GM12878 (cell line): ENCODE results near the gene C8G.

Experiments used
- CHD1 ChIP-seq: IDR thresholded peaks from 2 replicates; pipeline ENCODE4 v1.6.1; 2012; ENCODE audit warnings: low read depth, low read length, improper control_type of control experiment
- FOS ChIP-seq: IDR thresholded peaks from 3 replicates; pipeline ENCODE4 v1.6.1; 2011; ENCODE audit warnings: borderline replicate concordance; ENCODE audit not compliant: insufficient read length; ENCODE audit errors: extremely low read depth
- KDM1A ChIP-seq: fragments of 200-600 bp; sonication (generic); IDR thresholded peaks from 2 replicates; pipeline ENCODE4 v1.6.1; 2016; ENCODE audit warnings: borderline replicate concordance
- NRF1 ChIP-seq: conservative IDR thresholded peaks from 2 replicates; pipeline ENCODE4 v1.6.1; 2011; ENCODE audit warnings: mild to moderate bottlenecking, low read depth, low read length, improper control_type of control experiment
- PAX5 ChIP-seq: IDR thresholded peaks from 2 replicates; pipeline ENCODE4 v1.6.1; 2011; ENCODE audit warnings: low read depth, low read length, borderline replicate concordance
- SUZ12 ChIP-seq: fragments of 200-600 bp; sonication (generic); IDR thresholded peaks from one replicate; pipeline ENCODE4 v1.6.1; 2018; ENCODE audit warnings: antibody characterized with exemption, mild to moderate bottlenecking; ENCODE audit not compliant: unreplicated experiment
- ZBTB11 ChIP-seq: fragments of 450-650 bp; formaldehyde crosslinking; IDR thresholded peaks from 2 replicates; pipeline ENCODE4 v1.5.0; 2022; ENCODE audit warnings: mild to moderate bottlenecking, missing genetic modification characterization

- TF ChIP-seq PAX5 (no peak), CHD1 (no peak), ZBTB11 (CRISPR knock-in tag) (no peak), KDM1A (no peak), SUZ12 (no peak), NRF1 (no peak), FOS (no peak)
These were observed 38.8 kb upstream of the C8G start for GRCh38 chr9:136906266-136906665.
